Inflammatory macrophage treated with lipopolysaccharide for 4 hours (primary cell): ENCODE data around the gene EDA2R.

ENCODE experiments used
- DNase-seq: peaks from one replicate; pipeline ENCODE4 v3.0.0-alpha.2; 2020

Gene EDA2R, protein sequence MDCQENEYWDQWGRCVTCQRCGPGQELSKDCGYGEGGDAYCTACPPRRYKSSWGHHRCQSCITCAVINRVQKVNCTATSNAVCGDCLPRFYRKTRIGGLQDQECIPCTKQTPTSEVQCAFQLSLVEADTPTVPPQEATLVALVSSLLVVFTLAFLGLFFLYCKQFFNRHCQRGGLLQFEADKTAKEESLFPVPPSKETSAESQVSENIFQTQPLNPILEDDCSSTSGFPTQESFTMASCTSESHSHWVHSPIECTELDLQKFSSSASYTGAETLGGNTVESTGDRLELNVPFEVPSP

DNA sequence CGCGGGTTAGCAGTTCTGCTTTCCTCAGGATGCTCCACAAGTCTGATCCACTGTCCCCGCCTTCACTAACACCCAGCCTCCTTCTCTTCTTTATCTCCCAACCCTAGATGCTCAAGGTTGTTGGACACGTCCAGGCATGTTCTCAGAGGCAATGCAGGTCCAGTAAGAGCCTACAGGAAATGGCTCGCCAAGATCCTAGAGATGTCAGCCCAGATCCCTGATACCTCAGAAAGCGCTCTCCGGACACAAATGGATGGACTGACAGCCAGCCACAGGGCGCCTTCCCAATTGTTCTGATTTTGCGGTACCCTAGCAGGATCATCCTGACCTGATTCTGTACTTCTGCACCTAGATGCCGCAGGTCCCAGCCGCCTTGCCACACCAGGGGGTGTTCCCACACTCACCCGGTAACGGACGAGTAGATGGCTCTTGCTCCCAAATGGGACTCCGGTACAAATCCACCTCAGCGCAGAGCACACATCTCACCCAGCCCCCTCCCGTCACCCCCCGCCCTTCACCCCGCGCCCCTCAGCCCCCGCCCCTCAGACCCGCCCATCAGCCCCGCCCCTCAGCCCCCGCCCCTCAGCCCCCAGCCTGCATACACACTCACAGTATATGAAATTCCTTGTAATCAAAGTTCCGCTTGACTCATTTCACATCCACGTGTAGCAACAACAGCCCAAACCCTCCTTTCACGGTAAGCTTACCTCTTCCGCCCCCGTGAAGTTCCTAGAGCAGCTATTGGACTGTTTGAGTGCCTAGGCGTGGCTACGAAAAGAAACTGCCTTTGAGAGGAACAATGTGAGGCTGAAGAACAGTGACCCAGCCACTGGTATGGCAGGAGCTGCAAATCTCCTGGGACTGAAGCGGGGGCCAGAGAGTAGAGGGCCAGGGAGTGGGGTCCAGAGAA, at the start of gene EDA2R:
Gene EDA2R, minus strand, starts transcription at position 488 of the 910 bp plus-strand sequence. CDS start 23,058 bp downstream, outside the sequence.
- no peak for DNase-seq

DNA sequence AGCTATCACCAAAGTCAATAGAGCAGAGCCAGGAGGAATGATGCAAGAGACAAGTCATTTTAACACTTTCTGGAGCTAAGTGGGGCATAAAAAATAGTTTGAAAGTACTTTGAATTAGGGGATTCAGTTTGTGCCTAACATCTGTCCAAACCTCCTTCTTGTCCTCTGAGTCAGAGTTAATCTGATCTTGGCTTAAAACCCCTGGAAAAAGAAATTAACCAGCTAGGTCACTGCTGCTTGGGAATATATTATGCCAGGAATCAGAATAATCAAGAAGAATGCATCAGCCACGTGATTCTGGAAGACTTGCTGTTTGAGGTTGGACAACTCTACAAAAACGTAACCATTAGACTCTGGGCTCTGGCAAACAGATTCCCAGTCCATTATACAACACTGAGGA, 45.3 kb upstream of the EDA2R start:
- no peak for DNase-seq

DNA sequence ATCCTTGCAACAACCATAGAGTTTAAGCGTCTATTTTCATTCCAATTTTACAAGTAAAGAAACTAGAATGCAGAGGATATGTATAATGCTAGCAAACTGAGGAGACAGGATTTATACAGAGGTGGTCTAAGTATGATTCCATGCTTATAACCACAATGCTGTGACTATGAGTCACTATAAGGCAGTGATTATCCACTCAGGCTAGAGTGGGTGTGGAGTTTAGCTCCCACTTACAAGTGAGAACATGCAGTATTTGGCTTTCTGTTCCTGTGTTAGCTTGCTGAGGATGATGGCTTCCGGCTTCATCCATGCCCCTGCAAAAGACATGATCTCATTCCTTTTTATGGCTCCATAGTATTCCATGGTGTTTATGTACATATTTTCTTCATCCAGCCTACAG, 41.6 kb upstream of the EDA2R start:
- DNase-seq: no peak

DNA sequence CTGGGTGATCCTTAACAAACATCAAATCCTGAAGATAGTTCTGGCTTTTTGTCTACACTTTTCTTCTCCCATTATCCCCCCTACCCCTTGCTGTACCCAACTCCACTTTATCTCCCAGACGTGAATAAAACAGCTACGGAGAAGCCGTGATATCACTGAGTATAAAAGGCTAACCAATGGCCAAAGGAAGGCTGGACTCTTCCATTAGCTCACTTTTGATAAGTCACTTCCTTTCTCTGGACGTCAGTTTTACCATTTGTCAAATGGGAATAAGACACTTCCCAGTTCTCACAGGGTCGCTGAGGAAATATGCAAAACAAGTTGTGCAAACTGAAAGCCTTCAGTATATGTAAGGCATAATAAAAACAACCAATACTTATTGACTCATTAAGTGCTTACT, 38.6 kb upstream of the EDA2R start:
- DNase-seq: no peak

DNA sequence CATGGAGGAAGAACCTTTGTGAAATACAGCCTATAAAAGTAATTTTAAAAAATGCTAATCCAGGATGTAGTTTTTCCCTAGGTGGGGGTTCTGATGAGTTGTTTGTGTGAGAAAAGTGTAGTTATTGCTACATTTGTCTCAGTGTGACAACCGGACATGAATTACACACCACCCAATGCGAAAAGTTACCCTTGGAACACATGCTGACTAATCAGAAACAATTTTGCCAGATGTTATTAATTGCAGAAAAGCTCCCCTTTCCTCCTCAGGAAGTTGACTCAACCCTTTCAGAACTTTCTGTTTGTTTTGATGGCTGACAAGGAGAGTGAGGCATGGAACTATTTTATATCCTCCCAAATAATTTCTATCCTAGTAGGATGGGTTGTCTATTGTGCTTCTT, 38.1 kb upstream of the EDA2R start:
- DNase-seq: no peak

DNA sequence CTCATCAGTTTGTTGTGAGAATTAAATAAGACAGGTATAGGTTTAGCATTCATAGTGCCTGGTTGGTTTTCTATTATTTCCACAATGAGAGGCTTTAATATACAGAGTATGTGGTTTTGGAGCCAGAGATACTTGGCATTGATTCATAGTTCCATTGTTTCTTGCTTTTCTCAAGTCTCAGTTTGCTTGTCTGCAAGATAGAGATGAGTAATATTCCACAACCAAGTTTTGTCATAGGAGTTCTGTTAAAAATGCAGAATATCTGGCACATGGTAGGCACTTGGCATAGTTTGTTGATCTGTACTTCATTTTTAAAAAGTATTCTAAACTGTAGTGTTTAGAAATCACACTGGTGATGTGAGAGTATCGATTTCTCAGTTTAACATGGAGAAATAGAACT, 37.5 kb upstream of the EDA2R start:
- no peak for DNase-seq

DNA sequence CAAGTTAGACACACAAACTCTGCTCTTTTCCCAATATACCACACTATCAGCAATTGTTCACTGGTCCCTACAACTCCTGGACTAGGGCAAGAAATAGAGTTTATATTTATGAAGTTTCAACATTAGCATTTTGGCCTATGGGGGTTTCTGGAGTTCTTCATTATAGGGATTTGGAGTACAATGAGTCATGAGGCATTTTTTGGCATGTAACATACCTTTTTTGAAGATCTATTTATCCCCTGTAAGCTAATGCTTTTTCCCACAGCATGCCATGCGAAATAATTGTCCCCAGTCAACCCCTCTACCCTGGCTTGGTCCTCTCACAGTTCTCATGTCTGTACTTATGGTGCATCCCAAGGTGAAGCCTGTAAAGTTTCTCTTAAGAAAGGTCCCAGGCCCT, 36.7 kb upstream of the EDA2R start:
- no peak for DNase-seq

DNA sequence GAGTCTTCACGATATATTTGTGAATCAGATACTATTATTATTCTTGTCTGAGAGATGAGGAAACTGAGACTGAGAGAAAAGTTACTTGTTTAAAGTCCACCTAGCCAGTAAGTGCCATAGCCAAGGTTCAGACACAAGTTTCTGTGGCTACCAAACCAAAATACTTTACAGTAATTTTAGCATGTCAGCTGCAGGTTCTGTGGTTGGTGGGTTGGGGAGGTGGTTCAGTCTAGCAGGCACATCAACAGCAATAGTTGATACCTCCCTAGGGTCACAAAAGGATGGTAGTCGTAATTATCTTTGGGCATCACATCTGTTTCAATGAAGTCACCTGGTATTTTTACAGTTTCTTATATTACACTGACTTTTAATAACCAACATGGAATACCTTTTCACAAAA, 35.6 kb upstream of the EDA2R start:
- DNase-seq: no peak

DNA sequence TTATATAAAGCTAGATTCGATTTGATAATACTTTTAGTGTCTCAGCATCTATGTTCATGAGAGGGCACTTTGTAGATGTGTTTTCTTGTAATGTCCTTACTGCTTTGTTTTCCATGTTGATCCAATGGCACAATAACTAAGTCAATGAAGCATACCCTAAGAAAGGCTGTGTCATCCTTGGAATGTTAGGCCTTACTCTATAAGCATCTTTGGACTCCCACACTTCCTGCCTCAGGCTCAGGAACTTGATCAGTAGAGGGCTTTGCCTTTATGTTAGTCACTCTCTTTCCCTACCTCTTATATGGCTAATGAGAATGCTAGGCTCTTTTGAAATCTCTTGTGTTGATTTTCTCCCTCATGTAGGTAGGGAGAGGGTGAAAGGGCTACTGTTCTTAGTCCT, 33.2 kb upstream of the EDA2R start:
- no peak for DNase-seq

DNA sequence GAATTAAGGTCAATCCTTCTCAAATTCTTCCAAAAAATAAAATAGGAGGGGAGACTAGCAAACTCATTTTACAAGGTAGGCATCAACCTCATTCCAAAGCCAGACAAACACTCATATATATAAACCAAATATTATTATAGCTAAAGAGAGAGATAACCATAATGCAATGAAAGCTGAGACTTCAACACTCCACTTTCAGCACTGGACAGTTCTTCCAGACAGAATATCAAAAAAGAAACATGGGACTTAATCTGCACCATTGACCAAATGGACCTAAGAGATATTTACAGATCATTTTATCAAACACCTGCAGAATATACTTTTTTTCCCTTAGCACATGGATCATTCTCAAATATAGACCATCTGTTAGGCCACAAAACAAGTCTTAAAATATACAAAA, 15.5 kb upstream of the EDA2R start:
- DNase-seq: no peak

DNA sequence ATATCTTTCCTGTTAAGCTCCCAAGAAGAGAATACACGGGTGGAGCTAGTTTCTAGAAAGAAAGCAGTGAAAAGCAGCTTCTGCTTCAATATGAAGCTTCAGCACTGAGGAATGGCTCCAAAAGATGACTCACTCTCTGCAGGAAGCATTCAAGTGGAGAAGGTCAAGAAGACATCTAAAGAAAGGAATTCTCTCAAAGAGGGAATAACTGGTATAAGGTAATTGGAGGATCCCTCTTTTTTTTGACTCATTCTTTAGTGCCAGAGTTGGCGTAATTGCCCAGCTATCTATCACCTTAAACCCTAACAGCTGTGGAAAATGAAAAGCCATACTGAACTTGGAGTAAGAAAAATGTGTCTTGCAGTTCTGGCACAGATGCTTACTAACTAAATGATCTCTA, 3.5 kb downstream of the EDA2R start:
- DNase-seq: no peak

DNA sequence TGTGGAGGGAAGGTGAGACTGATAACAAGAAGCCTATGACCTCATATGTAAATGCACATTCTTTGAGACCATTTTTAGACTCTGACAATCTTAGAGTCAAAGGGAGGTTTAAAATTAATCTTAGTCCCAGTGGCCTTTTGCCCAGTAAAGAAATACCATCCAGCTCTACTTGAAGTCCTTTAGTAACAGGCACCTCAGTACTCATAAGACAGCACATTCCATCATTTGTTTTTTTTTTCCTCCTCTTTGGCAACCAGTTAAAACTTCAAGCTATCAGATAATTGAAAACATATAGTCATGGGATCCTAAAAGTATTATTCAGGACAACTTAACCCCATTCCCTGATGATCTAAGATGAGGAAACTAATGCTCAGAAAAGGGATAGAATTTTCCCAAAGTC, 4.6 kb downstream of the EDA2R start:
- DNase-seq: no peak

DNA sequence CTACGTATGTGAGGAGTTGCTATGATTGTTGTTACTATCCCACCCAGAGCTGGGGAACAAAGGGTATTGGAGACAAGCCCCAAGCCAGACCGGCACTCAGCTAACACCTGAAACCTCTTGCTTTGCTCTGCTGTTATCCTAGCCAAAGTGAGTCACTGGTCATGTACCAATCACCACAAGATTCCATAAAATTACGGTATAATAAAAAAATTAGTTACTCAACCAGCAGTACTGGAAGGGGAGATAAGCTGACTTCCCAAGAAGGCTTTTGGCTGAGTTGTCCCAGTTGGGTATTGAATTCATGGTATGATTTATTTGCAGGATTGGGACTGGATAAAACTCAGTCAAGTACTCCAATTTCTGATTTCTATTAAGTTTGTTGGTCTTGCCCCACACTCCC, 5.3 kb downstream of the EDA2R start:
- no peak for DNase-seq

DNA sequence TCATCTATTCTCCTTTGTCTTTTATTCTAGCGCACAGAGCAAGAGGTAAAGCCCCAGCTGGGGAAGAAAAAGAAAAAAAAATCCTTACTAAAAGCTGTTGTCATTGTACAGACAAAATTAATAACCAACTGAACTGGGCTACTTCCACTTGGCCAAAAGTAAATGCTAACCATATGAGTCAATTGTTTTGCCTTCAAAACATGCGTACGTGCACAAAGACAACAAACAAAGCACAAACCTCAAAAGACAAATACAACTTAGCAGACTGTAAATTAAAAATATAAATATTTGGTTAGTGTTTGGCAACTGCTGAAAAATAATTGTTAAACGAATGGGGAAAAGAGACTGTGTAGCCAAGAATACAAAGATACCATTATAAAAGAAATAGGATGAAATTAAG, 5.9 kb downstream of the EDA2R start:
- DNase-seq: no peak

DNA sequence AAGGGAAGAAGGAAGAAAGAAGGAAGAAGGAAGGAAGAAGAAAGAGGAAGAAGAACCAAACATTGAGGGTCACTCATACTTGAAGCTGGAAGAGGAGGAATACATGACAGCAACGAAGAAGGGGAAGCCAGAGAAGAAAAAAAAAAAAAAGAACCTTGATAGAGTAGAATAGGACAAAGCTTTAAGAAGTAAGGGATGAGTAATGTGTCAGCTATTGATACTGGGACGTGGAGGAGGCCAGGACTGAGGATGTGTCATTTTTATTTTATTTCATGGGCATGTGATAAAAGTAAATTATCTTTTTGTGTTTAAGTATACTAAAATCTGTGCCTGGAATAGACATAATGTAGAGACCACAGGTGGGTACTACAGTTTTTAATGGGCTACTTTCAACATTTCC, 6.4 kb downstream of the EDA2R start:
- no peak for DNase-seq

DNA sequence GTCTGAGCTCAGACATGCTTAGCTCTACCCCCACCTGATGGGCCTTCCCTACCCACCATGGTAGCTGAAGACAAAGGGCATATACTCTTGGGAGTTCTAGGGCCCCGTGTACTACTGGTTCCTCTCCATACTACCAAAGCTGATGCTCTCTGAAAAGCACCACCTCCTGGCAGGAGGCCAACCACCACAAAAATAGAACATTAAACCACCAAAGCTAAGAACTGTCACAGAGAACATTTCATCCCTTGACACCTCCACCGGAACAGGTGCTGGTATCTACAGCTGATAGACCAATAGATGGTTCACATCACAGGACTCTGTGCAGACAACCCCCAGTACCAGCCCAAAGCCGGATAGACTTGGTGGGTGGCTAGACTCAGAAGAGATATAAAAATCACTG, 13.4 kb downstream of the EDA2R start:
- no peak for DNase-seq

DNA sequence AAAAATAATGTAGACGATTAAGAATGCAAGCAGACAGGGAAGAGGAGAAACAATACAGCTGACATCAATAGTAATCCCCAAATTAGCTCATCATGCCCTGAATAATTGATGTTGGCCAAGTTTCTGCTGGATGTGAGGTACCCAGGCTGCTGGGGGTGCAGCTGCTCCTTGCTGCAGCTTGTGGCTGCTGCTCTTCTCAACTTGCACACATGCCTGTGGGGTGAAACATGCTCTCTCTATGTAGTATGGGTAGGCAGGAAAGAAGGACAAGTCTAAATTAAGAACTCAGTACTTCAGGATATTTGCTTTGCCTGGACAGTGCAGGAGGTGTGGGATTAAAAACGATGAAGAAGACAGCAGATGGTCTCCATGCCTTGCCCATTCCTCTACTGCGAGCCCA, 16.7 kb downstream of the EDA2R start:
- DNase-seq: no peak

DNA sequence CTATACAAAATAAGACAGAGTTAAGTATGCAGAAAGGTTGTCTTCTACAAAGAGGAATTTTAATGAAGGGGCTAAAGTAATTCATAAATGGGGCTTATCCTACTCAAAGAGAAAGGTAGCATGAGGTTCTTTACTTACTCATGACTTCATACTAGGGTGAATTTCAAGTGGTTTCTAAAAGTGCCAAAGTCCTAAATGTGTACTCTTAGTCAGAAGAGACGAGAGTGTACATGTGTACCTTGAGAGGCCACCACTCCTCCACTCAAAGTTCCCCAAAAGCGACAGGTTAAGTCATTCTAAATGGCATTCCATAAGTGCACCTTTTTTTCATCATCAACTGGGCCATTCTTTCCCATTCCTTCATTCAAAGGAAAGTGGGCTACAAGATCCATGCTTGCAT, 21.9 kb downstream of the EDA2R start:
- DNase-seq: no peak

DNA sequence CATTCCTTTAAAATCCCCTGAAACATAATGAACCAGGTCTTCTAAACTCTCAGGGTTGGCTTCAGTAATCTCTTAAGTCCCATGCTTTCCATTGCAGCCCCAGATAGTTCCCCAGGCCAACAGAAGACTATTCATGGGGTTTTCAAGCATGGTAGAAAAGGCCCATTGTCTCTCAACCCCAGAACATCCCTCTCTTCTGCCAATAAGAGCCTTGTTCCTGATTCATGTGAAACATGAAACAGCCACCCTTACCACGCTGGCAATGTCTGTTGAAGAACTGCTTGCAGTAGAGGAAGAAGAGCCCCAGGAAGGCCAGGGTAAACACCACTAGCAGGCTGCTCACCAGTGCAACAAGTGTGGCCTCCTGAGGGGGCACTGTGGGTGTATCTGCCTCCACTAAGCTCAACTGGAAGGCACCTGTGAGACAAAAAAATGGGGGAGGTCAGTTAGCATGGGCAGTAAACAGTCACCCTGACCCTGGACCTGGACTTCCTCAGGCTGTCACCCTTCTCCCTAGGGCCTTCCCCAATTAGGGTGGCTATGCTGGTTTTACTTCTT, 36.4 kb downstream of the EDA2R start:
- no peak for DNase-seq

DNA sequence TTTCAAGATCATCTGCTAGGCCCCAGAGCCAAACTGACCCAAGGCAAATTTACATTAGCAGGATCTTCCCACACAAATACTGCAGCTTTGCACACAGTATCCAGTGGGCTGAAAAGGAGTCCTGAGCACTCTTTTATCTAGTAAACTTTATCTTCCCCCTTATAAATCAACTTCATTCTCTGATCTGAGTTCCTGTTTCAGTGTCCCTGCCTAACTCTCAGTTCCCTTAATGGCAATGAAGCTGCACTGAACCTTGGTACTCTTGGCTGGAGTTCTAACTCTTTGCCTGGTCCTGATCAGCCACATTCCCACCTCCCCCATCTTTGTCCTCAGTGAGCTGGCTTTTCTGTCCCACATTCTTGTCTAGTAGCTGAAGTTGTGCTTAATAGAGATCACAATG, 37.4 kb downstream of the EDA2R start:
- no peak for DNase-seq

DNA sequence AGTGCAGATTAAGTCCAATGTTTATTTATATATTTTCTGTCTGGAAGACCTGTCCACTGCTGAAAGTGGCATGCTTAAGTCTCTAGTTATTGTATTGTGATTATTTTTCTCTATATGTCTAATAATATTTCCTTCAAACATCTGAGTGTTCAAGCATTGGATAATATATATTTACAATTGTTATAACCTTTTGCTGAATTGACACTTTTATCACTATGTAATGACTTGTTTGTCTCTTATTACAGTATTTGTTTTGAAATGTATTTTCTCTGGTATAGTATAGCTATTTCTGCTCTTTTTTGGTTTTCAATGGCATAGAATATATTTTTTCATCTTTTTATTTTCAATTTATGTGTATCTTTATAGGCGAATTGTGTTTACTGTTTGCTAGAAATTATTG, 59.7 kb downstream of the EDA2R start:
- DNase-seq: no peak

DNA sequence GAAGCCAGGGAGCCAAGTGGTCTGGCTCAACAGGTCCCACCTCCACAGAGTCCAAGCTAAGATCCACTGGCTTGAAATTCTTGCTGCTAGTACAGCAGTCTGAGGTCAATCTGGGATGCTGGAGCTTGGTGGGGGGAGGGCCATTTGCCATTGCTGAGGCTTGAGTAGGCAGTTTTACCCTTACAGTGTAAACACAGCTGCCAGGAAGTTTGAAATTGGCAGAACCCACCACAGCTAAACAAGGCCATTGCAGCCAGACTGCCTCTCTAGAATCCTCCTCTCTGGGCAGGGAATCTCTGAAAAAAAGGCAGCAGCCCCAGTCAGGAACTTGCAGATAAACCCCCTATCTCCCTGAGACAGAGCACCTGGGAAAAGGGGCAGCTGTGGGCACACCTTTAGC, 84.9 kb downstream of the EDA2R start:
- DNase-seq: no peak

DNA sequence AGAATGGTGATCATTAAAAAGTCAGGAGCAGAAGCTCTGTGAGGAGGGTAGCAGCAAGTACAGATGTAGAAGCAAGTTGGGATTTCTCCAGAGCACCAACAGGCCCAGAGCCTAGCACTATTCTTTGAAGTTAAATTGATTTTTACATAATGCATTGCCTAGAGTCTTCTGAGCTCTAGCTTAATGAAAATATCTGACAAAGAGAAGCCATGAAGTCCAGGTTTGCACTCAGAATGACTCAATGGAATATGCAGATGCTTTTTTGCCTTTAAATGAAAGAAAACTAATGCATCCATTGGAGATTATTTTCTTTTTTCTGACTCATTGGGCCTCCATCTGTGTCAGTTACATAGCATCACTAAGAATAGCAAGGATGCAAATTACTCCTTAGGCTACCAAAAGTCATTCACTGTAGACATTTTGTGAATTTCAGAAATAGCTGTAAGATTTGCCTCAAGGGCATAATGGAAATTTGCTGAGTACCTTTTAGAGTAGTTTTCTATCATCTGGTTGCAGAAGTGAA, 91.0 kb downstream of the EDA2R start:
- no peak for DNase-seq
